ENCODE data around the gene GK.
"Not testable (repeated sequence)": the region's sequence is repeated elsewhere in the genome, so short reads cannot be mapped to it uniquely, and the experiment has no call there.

GK gene

DNA sequence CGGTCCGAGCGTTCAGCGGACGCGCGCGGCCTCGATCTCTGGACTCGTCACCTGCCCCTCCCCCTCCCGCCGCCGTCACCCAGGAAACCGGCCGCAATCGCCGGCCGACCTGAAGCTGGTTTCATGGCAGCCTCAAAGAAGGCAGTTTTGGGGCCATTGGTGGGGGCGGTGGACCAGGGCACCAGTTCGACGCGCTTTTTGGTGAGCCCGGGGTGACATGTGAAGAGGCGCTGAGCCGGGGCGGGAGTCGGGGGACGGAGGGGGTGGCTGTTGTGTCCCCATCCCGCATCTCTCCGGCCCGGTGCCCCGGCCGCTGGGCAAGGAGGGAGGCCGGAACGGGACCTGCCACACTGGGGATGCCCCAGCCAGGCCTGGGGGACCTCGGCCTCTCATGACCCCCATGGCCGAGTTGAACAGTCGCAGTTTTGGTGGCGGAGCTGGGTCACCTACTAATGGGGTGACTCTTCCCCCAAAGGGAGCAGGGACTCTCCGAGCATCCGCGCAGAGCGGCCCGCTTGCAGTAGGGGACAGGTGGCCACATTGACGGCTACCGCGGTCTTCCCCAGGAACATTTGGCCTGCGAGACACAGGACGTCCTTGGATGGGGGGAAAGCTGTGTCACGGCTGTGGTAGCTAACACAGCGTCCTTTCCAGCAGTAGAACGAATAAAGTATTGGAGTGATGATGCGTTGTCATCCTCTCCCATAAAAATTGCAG is at the start of gene GK:
TSS of gene GK (plus strand) at position 9 of the 717 bp plus-strand sequence. CDS start at position 124, 115 bp downstream.
- no peak for DNase-seq

DNA sequence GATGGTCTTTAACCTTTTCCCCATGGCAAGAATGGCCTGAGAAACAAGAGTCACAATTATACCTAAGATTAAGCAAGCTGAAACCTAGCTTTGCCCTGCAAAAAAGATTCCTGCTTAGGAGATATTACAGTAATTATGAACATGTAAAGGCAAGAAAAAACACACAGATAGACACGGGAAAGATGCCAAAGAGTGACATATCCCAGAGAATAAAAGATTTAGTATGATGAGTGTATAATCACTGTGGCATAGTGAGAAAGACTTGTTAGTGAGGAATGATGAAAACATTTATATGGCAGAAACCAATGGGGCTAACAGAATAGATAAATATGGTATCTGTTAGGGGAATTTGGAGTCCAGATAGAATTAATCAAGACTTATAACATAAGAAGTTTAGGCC is 46.1 kb upstream of the GK start:
- DNase-seq = no peak

DNA sequence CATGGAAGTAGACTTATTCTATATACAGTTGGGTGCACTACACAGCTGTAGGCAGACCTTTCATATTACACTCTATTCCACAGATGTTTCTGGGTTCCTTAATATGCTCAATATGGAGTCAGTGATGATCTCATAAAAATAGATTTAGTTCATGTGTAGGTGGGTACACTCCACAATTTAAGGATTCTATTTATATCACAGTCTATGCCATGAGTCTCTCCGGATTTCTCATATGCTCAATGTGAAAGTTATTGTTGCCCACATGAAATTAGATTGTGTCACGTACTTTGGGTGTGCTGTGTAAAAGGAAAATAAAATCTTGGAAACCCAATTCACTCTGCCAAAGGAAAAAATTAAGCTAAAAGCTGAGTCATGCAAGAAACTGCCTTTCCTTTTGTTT is 43.2 kb upstream of the GK start:
- DNase-seq = no peak

DNA sequence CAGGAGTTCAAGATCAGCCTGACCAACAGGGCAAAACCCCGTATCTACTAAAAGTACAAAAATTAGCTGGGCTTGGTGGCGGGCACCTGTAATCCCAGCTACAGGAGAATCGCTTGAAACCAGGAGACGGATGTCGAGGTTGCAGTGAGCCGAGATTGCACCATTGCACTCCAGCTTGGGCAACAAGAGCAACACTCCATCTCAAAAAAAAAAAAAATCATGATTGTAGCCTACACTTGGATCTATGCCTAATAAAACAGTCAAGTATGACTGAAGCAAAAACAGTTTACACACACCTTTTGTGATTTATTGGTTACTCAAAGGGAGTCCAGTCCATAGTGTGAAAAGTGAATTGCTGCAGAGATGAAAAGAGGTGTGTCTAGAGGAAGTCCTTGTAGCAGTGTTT is 41.0 kb upstream of the GK start:
- DNase-seq = no peak

DNA sequence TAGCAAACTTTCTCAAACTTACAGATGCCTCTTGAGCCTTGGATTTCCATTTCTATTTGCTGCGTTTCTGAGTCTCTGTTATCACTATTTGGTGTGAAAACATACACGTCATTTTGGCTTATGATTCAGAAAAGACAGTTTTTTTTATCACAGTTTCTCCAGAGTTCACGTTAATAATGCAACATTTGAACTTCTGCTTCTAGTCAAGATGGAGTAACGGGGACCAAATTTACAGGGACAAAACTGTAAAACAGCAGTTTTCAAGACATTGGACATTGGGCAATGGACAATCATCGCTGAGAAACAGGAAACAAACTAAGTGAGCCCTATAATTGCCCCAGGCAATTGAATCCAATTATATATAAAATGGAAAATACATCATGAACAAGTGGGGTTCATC is 39.5 kb upstream of the GK start:
- no peak for DNase-seq

DNA sequence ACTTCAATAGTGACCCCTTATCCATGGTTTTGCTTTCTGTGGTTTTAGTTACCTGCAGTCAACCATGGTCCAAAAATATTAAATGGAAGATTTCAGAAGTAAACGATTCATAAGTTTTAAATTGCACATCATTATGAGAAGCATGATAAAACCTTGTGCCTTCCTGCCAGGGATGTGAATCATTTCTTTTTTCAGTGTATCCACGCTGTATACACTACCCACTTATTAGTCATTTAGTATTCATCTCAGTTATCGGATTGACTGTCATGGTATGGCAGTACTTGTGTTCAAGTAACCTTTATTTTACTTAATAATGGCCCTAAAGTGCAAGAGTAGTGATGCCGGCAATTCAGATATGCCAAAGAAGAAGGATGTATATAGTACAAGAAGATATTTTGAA is 38.0 kb upstream of the GK start:
- DNase-seq = no peak

DNA sequence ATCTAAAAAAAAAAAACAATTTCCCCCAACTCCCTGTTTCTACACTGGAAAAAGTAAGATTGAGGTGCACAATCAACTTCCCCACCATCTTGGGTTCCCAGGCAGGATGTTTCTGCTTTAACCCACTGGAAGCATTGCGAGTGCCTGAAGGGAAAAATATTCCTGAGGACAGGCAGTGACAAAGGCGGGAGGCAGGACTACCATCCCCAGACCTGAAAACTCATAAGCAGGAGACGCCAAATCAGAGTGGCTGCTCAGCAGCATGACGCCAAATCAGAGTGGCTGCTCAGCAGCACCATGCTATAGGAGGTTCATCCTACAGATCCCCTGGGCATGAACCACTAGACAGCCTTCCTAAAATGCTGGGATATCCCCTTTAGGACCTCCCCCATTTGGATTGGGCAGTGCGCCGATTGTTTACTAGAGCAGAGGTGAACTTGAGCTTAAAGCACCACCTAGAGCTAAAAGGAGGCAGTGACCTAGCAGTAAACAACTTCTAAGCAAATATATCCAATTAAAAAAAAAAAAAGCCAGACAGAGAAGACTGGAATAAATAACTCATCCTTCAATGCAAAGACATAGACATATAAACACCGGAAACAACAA is 35.0 kb upstream of the GK start:
- no peak for DNase-seq

DNA sequence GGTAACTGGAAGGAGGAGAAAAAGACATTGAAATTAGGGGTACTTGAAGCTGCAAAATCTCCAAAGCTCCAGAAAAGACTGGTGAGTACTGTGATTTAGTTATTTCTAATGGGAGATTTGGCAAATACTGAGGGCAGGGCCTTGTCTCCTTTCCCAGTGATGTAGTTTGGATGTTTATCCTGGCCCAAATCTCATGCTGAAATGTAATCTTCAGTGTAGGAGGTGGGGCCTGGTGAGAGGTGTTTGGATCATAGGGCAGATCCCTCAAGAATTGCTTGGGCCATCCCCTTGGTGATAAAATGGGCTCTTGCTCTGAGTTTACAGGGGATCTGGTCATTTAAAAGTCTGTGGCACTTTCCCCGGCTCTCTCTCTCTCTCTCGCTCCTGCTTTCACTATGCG is 33.1 kb upstream of the GK start:
- no peak for DNase-seq

DNA sequence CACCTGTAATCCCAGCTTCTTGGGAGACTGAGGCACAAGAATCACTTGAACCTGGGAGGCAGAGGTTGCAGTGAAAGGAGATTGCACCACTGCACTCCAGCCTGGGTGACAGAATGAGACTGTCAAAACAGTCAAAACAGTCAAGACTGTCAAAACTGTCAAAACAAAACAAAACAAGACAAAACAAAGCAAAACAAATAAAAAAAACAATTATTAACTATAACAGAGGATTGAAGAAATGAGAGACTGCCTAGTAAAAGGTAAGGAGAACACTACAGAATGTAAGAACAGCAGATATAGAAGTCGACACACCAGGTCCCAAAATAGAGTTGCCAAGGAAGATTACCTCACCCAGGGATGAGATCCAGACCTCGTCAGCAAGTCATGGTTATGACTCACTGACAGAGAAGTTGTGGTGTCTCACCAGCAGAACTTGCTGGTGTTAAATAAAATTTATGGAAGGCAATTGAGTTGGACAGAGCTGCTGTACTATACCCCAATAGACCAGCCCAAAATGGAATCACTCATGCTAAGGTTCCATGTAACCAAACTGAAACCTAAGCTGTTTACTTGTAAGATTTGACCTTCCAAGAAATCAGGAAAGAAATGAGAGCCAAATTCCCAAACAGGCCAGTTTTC is 32.1 kb upstream of the GK start:
- DNase-seq = no peak

DNA sequence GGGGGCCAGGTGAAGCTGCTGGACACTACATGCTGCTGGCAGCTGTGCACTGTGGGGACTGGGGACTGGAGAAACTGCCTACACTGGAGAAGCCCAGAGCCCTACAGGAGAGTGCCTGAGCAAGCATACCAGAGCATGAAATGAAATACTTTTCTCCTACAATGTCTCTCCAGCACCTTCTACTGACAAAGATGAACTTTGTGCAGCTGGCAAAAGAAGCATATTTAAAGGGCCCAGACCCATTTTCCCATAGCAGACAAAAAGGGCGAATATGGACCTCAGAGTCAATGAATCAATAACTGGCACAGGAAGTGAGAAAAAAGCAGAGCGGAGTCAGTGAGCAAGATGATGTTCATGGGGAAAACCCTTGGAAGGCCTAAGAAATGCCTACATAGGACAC is 30.9 kb upstream of the GK start:
- no peak for DNase-seq

DNA sequence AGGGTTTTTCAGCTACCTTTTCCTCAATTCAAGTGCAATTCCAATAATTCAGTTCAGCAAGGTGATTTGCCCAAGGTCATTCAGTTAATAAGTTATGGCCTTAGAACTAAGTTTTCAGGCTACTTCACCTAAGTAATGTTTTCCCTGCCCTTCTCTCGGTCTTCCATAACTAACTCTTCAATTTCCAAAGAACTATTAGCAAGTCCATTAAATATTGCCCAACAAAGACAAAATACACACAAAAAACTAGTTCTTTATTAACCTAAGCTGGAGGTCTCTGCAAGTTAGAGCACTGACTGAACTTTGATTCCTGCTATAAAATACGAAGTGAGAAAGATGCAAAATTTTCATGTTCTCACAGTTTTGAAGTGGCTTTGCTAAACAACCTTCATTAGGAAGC is 26.8 kb upstream of the GK start:
- DNase-seq = no peak

DNA sequence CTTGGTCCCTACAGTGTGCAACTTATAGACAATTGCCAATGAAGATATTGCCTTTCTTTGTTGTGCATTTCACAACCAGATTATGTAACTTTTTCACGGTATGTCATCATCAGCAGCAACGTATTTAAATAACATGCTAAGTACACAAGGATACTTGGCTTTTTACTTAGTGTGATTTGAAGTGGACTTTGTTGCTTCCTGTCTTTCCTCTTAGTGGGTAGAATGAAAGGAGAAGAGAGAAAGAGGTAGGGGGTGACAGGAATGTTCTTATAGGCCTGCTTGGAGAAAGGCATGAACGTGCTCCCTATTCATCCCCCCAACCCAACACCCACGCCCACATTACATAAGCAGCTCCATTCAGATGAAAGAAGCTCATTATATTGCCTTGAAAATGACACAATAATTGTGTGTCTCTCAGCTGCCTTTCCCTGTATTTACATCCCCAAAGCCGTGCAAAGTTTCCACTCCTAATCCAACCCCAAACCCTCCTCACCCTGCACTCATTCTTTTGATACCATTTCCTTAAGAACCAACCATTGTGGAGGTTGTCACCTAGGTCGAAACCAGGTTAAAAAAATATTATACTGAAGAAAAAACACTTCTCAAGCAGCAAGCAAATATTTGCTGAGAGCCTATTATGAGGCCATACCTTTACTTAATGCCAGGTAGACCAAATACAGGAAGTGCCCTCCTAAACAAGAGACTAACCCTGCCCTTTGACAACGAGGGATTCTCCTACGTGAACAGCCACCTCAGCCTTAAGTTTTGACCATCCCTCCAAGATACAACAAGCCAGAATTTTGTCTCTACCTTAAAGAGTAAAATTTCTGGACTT is 25.2 kb upstream of the GK start:
- DNase-seq = no peak

DNA sequence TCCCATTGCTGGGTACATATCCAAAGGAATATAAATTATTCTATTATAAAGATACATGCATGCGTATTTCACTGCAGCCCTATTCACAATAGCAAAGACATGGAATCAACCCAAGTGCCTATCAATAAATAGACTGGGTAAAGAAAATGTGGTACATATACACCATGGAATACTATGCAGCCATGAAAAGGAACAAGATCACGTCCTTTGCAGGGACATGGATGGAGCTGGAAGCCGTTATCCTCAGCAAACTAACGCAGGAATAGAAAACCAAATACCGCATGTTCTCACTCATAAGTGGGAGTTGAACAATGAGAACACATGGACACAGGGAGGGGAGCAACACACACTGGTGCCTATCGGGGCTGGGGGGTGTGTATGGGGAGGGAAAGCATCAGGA is 19.2 kb upstream of the GK start:
- DNase-seq = not testable (repeated sequence)

DNA sequence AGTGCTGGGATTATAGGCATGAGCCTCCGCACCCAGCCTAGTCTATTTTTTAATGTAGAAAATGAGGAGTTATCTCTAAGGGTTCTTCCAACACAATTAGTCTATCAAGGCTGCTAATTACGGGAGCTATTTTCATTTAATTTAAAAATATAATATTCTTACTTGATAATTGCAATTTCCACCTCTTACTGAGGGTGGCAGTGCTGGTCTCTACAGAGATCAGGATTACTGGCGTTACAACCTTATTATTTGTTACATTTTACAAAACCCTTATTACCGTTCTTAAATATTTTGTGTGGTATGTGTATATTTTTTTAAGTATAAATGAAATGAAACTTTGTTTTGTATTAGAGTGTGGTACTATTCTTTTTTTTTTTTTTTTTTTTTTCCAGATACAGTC is 17.6 kb upstream of the GK start:
- DNase-seq = no peak

DNA sequence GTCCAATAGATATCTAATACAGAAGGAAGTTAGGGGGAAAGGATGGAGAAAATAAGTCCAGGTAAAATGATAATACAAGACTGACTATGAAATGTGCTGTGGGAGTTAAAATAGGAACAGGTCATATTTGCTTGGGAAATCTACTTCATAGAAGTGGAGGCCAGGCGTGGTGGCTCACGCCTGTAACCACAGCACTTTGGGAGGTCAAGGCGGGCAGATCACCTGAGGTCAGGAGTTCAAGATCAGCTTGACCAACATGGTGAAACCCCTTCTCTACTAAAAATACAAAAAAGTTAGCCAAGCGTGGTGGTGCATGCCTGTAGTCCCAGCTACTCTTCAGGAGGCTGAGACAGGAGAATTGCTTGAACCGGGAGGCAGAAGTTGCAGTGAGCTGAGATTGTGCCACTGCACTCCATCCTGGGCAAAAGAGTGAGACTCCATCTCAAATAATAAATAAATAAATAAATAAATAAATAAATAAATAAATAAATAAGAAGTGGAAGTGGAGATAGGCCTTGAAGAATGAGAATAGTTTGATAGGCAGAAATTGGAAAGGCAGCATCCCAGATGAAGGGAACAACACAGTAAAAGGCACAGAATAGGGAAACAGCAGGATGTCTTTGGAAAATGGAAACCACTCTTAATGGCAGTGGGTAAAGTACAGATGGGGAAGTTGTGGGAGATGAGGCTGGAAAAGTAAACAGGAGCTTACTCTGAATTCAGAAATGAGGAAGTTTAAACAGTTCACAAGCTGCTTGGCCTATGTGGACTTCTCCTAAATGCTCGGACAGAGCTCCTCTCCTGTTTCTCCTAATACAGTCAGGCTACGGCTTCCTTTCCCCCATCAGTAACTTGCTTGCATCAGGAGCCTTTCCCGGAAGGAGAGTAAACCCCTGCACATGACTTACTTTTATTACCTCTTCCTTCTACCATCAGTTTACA is 15.1 kb upstream of the GK start:
- no peak for DNase-seq

DNA sequence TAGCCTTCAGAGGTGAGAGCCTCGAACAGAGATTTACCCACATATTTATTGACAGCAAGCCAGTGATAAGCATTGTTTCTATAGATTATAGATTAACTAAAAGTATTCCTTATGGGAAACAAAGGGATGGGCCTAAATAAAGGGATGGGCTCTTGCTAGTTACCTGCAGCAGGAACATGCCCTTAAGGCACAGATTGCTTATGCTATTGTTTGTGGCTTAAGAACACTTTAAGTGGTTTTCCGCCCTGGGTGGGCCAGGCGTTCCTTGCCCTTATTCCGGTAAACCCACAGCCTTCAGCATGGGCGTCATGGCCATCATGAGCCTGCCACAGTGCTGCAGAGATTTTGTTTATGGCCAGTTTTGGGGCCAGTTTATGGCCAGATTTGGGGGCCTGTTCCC is 13.5 kb upstream of the GK start:
- not testable (repeated sequence) for DNase-seq

DNA sequence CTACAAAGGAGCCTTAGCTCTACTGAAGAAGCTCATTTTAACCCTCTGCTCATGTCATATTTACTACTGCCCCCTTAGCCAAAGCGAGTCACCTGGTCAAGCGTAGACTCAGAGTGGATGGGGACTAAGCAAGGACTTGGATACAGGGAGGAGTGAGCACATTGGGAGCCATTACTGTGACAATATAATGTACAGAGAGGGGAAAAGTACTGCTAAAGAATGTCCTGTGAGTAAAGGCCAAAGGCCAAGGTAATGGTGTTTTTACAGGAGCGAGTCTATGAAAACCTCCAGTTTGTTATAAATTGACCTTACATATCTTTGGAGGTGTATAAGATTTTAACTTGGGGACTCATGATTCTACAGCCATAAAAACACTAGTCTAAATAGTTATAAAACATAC is 10.6 kb upstream of the GK start:
- no peak for DNase-seq

DNA sequence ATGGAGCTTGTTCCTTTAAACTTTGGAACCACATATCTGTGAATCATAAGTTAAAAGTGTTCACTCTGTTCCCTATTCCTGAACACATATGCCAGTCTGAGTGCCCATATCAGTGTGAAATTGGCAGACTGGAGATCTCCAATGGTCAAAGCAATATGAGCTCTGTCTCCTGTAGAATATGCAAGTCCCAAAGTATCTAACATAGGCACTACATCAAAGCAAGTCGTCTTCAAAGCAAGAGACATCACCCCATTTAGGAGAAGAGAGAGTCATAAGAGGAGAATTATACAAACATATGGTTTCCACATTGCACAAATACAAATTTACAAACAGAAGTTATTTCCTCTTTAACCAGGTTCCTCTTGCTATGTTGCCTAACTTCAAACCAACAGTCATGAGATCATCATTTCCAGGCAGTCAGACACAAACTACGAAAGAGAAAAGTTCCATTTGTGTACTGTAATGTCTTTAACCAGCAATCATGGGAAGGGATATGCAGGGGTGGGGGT is 9.9 kb upstream of the GK start:
- DNase-seq = no peak

DNA sequence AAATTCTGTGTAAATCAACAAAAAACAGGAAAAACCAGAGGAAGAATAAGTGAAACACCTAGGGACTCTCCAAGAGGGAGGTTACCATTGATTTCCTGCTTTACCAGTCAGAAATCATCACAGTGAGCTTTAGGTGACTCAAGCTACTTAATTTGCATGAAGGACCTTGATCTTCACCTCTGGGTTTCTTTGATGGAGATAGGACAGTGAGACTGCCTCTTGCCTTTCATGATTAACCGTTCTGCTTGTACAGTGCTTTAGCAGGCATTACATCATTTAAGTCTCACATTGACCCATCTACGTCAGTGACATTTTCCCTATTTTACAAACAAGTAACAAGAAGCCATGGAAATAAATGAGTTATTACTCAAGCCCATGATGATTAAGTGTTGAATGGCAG is 3.4 kb upstream of the GK start:
- DNase-seq = no peak

DNA sequence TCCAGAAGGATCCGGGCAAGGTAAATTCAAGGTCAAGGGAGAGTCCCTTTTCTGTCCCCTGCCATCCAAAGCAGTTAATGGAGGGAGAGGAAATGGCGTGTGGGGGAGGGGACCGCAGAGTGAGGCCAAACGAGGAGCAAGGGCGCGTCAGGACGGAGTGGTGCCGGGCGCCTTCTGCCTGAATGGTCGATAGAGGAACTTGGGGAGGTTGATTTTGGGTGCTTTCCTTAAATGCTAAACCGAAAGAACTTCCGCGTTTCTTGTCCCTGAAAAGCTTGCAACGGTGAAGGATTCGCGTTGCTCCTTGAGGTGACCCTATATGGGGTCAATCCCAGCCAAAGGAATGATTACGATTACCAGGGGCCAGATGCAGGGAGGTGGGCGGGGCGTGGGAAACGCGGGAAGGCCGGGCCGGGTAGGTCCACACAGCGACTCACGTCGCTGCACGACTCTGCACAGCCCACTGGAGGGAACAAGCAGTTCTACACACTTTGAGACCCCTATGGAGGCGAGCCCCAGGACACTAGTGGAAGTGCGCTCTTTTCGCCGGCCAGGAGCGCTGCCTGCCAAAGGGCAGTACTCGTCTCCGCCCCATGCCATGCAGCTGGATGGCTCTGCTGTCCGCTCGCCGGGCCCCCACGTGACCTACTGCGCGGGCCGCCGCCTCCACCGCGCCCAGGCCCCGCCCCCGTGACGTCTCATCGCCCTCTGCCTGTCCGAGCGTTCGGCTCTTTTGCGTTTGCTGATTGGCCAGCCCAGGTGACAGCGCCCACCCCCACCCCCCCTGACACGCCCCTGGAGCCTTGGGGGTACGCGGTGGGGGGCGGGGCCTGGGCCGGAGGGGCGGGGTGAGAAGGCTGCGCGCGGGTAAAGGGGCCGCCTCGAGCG is 452 bp upstream of the GK start:
- DNase-seq = peak; percentile 58

DNA sequence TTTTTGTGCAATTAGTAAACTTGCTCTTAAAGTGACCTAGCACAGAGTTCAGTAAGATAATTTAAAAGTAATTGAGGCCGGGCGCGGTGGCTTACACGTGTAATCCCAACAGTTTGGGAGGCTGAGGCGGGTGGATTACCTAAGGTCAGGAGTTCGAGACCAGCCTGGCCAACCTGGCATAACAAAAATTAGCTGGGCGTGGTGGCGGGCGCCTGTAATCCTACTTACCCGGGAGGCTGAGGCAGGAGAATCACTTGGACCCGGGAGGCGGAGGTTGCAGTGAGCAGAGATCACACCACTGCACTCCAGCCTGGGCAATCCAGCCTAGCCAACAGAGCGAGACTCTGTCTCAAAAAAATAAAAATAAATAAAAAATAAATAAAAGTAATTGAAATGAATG is 1.2 kb downstream of the GK start:
- not testable (repeated sequence) for DNase-seq
